ENCODE results near the gene ALG12.

- TF ChIP-seq POLR2A (IDR thresholded peaks at IDR 0.05) = no peak
- no peak for TF ChIP-seq CTCF (IDR thresholded peaks at IDR 0.05)
These were observed 34.0 kb upstream of the ALG12 start for GRCh38 chr22:49951986-49952896.
